HG03066 (cell line): ENCODE results near the gene COX19.

Source experiments
- ATAC-seq: cut with Tn5 transposase; IDR thresholded peaks from one replicate; pipeline ENCODE4 v1.9.1; 2021; ENCODE audit warnings: low read depth; ENCODE audit not compliant: unreplicated experiment

The COX19 gene

GRCh38 chr7:918118-918425 is 57.3 kb downstream of the COX19 start:
- ATAC-seq = no peak

GRCh38 chr7:917255-918117 is 57.9 kb downstream of the COX19 start:
- ATAC-seq = no peak

GRCh38 chr7:916291-916941 is 58.9 kb downstream of the COX19 start:
- ATAC-seq = no peak
